ENCODE results near the gene ZNF584.

The ZNF584 gene

DNA sequence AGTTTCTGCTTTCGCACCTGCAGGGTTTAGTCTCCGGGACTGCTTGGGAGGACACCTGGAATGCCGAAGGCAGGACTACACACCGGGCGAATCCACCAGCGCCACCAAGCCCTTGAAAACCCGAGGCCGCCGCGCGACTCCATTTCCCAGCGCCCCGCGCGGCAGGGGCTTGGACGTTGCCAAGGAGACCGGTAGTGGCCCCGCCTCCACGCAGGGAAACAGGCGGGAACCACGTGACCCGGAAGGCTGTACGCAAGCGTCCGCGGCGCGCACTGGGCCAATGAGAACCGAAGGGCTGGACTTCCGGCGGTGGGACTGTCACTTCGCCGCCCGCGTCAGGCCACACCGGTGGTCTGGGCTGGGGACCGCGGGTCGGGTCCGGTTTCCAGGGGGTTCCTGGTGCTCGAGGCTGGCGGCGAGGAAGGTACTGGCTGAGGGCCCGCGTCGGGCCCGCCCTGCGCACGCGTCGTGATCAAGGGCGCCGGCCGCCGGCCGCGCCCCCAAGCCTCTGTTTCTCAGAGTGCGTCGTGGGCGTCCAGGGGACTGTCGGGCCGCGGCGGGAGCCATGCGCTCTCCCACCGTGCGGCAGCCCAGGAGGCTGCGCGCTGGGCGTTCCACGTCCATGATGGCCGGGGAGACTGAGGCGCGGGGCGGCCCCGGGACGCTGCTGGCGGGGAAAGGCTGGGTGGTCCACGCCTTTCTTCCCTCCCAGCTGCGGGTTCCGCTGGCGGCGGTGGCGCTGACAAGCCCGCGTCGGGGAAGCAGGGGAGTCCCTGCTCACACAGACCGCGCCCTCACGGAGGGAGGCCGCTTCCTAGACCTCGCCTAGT lies 58.5 kb downstream of the ZNF584 start, which contains the start of gene ZNF324:
Gene ZNF324 (plus strand): TSS at position 321 of the 830 bp plus-strand sequence. CDS start 2,106 bp downstream, outside the sequence.
- DNase-seq = peak; percentile 79

Data from NCI-H524 treated with DMSO at 0.1 percent for 48 hours (cell line).